Eye (tissue), 1 donor: ENCODE measurements around the gene MGAT5.

Experiments
- DNase-seq: peaks from one replicate; pipeline ENCODE4 v3.0.0-alpha.2; 2015

Gene MGAT5

GRCh38 chr2:134253804-134254203 is at the start of gene MGAT5:
TSS of gene MGAT5 (plus strand) at chr2:134254072. CDS start at chr2:134254404, 332 bp downstream.
- DNase-seq: no peak

- no peak for DNase-seq
Observed at GRCh38 chr2:134205087-134205486, 48.8 kb upstream of the MGAT5 start.

- DNase-seq: peak; percentile 32
Observed at GRCh38 chr2:134206031-134206430, 47.8 kb upstream of the MGAT5 start.

- DNase-seq: no peak
Observed at GRCh38 chr2:134206573-134206972, 47.3 kb upstream of the MGAT5 start.

- DNase-seq: no peak
Observed at GRCh38 chr2:134207589-134208209, 46.2 kb upstream of the MGAT5 start.

GRCh38 chr2:134208825-134209224 is 45.0 kb upstream of the MGAT5 start:
- no peak for DNase-seq

- no peak for DNase-seq
Observed at GRCh38 chr2:134212746-134213145, 41.1 kb upstream of the MGAT5 start.

GRCh38 chr2:134216152-134216829 is 37.6 kb upstream of the MGAT5 start:
- DNase-seq: no peak

- no peak for DNase-seq
Observed at GRCh38 chr2:134217351-134217750, 36.5 kb upstream of the MGAT5 start.

- DNase-seq: no peak
Observed at GRCh38 chr2:134217924-134218323, 35.9 kb upstream of the MGAT5 start.

GRCh38 chr2:134218414-134218813 is 35.5 kb upstream of the MGAT5 start:
- no peak for DNase-seq

GRCh38 chr2:134218930-134219658 is 34.8 kb upstream of the MGAT5 start:
- no peak for DNase-seq

- DNase-seq: no peak
Observed at GRCh38 chr2:134220344-134220974, 33.4 kb upstream of the MGAT5 start.

GRCh38 chr2:134224005-134224404 is 29.9 kb upstream of the MGAT5 start:
- DNase-seq: no peak

GRCh38 chr2:134225173-134225572 is 28.7 kb upstream of the MGAT5 start:
- DNase-seq: no peak

- DNase-seq: no peak
Observed at GRCh38 chr2:134225841-134226240, 28.0 kb upstream of the MGAT5 start.

GRCh38 chr2:134226601-134227000 is 27.3 kb upstream of the MGAT5 start:
- no peak for DNase-seq

GRCh38 chr2:134227666-134228065 is 26.2 kb upstream of the MGAT5 start:
- no peak for DNase-seq

- no peak for DNase-seq
Observed at GRCh38 chr2:134228493-134228903, 25.4 kb upstream of the MGAT5 start.

GRCh38 chr2:134229540-134229939 is 24.3 kb upstream of the MGAT5 start:
- no peak for DNase-seq

GRCh38 chr2:134230885-134231284 is 23.0 kb upstream of the MGAT5 start:
- no peak for DNase-seq

- no peak for DNase-seq
Observed at GRCh38 chr2:134231301-134231964, 22.4 kb upstream of the MGAT5 start.

GRCh38 chr2:134231965-134232340 is 21.9 kb upstream of the MGAT5 start:
- no peak for DNase-seq
